HG02981 (cell line): ENCODE measurements around the gene MYO3B.
"Not testable (repeated sequence)": the region's sequence is repeated elsewhere in the genome, so short reads cannot be mapped to it uniquely, and the experiment has no call there.

Experiments used
- ATAC-seq: cut with Tn5 transposase; IDR thresholded peaks from one replicate; pipeline ENCODE4 v1.9.1; 2021; ENCODE audit warnings: mild to moderate bottlenecking, moderate library complexity; ENCODE audit not compliant: unreplicated experiment

The MYO3B gene

GRCh38 chr2:170456914-170457313 is 279.0 kb downstream of the MYO3B start:
- ATAC-seq: no peak

- ATAC-seq: no peak
These were observed 279.8 kb downstream of the MYO3B start for GRCh38 chr2:170457742-170458141.

DNA sequence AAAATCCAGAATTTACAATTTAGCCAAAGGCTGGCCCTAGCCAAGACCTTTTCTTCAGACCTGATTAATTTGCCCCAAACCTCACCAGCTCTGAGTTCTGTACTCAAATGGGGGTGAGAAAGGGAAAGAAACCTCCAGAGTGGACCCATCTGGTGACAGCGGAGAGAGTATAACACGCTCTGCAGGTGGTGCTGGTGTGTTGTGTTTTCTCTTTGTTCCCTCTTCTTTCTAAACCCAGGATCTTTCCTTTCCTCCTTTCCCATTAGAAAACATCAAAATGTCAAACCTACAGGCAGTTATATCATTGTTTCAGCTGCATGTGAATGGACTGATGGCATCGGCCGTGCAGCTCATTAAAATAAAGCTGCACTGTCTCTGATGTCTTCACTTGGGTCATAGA is 283.9 kb downstream of the MYO3B start:
- ATAC-seq: no peak

- no peak for ATAC-seq
These were observed 284.7 kb downstream of the MYO3B start for GRCh38 chr2:170462433-170463205.

- no peak for ATAC-seq
These were observed 285.2 kb downstream of the MYO3B start for GRCh38 chr2:170463206-170463537.

- no peak for ATAC-seq
These were observed 286.3 kb downstream of the MYO3B start for GRCh38 chr2:170464268-170464667.

GRCh38 chr2:170465241-170465640 is 287.3 kb downstream of the MYO3B start:
- ATAC-seq: no peak

GRCh38 chr2:170466632-170467031 is 288.7 kb downstream of the MYO3B start:
- no peak for ATAC-seq

- ATAC-seq: no peak
These were observed 289.8 kb downstream of the MYO3B start for GRCh38 chr2:170467568-170468422.

DNA sequence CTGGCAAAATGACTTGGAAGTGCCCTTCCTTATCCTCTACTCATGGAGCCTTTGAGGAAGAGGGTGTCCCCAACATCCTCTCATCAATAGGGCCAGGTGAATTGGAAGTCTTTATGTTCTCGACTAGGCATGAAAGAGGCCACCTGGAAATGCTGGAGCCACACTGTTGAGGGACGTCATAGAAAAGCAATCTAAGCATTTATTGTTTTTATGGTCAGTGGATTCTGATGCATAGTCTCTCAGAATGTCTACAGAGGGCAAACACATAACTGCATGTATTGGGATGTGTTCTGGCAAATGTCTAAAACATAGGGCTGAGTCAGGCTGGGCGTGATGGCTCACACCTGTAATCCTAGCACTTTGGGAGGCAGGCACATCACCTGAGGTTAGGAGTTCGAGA is 290.6 kb downstream of the MYO3B start:
- no peak for ATAC-seq

GRCh38 chr2:170472498-170472897 is 294.6 kb downstream of the MYO3B start:
- not testable (repeated sequence) for ATAC-seq

- ATAC-seq: no peak
These were observed 297.9 kb downstream of the MYO3B start for GRCh38 chr2:170475878-170476277.

GRCh38 chr2:170477630-170478029 is 299.7 kb downstream of the MYO3B start:
- ATAC-seq: no peak

DNA sequence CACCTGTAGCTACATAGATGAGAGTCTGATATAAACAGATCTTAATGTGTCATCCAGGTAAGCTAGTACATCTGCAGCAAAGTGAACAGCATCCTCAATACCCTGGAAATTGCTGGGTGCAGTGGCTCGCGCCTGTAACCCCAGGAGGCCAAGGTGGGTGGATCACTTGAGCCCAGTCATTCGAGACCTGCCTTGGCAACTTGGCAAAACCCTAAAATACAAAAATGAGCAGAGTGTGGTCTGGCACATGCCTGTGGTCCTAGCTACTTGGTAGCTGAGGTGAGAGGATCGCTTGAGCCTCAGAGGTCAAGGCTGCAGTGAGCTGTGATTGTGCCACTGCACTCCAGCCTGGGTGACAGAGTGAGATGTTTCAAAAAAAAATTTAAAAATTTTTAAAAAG is 303.3 kb downstream of the MYO3B start:
- no peak for ATAC-seq

- no peak for ATAC-seq
These were observed 306.6 kb downstream of the MYO3B start for GRCh38 chr2:170484552-170484951.

- ATAC-seq: no peak
These were observed 307.5 kb downstream of the MYO3B start for GRCh38 chr2:170485254-170486026.

- ATAC-seq: no peak
These were observed 308.8 kb downstream of the MYO3B start for GRCh38 chr2:170486730-170487129.

DNA sequence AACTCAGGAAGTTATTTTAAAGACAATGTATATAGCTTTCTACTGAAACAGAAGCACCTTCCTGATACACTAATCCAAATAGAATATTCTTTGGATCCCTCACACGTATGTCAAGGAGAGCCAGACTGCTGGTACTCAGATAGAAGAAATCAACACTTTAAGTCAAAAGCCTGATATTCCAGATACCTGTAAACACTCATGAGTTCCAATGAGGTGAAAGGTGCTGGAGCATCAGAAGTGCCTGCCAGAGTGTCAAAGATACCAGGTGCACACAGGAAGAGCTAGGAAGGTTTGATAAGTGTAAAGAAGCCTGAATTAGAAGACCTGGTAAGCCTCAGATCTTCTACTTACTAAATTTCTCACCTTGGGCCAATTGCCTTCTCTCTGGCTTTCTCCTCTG is 310.9 kb downstream of the MYO3B start:
- ATAC-seq: no peak

- no peak for ATAC-seq
These were observed 314.1 kb downstream of the MYO3B start for GRCh38 chr2:170492010-170492409.

GRCh38 chr2:170493426-170494097 is 315.6 kb downstream of the MYO3B start:
- ATAC-seq: no peak

DNA sequence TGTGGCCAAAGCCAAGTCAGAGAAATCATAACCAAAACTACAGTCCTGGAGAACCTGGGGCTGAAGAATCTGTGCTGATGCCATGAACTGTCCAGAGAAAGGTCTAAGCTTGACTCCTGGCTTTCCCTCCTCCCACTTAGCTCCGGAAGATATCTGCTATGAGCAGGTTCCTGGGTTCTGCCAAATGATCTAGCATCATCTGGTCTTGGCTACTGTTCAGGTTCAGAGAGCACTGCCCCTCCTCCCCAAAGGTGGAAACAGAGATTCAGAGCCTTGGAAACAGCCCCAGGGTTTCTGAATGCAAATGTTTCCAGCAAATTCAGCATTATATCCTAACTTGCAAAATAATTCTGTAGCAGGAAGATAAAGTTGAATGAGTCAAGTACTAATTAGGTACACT is 317.9 kb downstream of the MYO3B start:
- no peak for ATAC-seq
